ENCODE measurements around the gene ENAH.
"Not testable (repeated sequence)": the region's sequence is repeated elsewhere in the genome, so short reads cannot be mapped to it uniquely, and the experiment has no call there.

The ENAH gene

DNA sequence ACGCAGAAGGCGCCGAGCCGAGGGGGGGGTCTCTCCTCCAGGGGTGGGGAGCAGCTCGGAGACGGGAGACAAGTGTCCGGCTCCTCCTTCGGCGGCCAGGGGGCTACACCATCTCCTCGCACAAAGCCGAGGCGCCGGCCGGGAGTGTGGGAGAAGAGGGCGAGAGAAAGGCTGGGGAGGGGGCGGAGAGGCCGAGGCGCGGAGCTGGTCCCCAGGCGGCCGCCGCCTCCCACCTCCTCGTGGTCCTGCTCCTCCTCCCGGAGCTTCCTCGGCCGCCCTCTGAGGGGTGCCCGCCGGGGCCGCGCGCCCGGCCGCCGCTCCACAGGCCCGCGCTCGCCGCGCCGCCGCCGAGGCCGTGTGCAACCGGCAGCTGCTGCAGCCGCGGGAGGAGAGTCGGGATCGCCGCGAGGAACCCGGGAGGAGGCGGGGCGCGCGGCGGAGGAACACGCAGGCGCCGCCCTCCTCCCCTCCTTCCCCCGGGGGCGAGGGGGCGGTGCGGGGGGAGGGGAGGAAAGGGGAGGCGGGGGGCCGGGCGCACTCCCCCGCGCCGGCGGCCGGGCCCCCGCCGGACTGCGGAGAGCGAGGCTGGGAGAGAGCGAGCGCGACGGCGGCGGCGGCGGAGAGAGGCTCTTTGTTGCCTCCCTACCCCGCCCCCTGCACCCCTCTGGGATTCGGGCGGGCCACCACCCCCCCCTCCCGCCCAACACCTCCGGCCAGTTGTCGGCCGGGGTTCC lies at the start of gene ENAH:
Gene ENAH (minus strand): TSS at position 395 of the 734 bp plus-strand sequence. CDS start 433 bp downstream, outside the sequence.
- DNase-seq (ENCODE audit: low spot score), result peak; percentile 67

DNA sequence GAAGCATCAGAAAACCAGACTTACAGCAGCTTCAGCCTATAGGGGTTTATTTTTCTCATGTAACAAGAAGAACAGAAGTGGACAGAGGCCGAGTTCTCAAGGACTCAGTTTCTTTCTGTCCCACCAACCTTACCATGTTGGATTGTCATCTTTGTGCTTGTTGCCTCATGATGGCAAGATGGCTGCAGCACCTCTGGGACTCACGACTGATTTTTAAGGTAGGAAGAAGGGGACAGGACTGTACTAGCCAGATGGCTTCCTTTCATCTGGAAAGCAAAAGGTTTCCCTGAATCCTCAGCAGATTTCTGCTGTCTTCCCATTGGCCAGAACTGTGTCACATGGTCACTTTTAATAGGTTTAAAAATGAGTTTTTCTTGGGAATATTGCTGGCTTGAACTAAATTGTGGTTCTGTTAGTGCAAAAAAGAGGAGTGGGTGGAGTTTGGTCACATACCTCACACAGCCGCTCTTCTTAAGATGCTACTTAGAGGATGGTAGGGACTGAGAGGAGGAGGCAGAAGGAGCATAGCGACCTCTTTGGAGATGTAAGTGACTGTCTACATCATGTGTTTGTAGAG lies 48.1 kb upstream of the ENAH start:
- DNase-seq (ENCODE audit: low spot score), result no peak

DNA sequence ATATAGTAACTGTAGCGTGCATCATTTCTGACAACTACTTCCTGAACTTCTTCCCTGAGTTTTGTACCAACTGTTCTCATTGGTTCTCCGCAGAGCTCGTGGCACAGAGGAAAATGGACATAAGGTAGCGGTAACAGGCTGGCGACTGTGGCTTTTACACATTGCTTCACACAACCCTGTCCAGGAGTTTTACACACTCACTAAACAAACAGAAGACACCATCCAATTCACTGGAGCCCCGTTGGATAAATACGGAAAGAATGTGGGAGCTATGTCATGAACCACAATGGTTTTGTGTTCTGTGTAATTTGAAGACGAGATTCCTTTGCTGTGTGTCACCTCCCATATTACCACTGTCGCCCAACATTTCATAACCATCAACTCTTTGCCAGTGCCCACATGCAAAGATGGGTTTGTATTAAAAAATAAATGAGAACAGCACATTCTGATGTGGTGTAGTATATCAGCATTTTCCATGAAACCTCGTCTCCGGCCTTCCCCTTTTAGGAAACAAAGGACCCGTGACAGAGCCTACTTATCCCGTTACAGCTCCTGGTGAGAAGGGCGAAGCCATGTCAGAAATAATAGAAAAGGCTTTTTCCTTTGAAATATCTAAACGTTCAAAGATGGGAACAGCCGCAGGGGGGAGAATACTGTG lies 47.4 kb upstream of the ENAH start:
- DNase-seq (ENCODE audit: low spot score), result no peak

DNA sequence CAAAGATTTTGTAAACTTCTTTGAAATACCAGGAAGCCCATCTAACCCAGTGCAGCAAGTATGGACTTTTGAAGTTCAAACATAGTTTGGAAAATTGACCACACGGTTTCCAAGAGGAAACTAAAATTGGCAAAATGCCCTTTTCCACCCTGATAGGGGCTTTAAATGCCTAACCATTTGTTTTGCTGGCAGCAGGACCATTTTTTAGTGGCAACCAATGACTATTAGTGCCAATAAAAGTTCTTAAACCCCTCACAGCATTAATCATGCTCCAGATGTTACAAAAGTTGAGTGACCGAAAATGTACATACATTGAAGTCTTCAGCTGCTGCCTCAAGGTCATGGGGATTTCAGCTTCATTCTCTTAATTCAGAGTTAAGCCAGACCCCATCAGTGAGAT lies 46.4 kb upstream of the ENAH start:
- DNase-seq (ENCODE audit: low spot score), result no peak

DNA sequence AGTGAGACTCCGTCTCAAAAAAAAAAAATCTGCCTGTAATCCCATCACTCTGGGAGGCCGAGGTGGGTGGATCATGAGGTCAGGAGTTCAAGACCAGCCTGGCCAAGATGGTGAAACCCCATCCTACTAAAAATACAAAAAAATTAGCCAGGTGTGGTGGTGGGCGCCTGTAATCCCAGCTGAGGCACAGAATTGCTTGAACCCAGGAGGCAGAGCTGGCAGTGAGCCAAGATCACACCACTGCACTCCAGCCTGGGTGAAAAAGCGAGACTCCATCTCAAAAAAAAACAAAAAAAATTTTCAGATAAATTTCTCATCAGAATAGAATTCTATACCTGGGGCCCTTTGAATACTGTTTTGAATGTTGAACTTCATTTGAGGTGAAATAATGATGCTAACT lies 45.3 kb upstream of the ENAH start:
- DNase-seq (ENCODE audit: low spot score), result not testable (repeated sequence)

DNA sequence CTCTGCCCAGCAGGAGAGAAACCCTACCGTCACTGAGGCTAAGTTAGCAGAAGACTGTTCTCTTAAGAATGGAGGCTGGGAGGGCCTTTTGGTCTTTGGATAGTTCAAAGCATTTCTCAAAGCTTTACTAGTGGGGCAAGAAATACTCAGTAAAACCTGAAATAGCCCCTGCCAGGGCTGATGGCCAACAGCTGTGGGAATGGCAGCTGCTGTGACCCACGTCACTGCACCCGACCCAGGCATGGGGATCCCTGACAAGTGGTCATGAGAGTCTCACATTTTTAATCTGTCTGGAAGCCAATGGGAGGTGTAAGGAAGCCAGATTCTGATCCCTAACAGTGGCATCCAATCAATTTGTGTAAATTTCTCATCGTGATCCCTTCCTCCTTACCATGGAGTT lies 44.5 kb upstream of the ENAH start:
- no peak for DNase-seq (ENCODE audit: low spot score)

DNA sequence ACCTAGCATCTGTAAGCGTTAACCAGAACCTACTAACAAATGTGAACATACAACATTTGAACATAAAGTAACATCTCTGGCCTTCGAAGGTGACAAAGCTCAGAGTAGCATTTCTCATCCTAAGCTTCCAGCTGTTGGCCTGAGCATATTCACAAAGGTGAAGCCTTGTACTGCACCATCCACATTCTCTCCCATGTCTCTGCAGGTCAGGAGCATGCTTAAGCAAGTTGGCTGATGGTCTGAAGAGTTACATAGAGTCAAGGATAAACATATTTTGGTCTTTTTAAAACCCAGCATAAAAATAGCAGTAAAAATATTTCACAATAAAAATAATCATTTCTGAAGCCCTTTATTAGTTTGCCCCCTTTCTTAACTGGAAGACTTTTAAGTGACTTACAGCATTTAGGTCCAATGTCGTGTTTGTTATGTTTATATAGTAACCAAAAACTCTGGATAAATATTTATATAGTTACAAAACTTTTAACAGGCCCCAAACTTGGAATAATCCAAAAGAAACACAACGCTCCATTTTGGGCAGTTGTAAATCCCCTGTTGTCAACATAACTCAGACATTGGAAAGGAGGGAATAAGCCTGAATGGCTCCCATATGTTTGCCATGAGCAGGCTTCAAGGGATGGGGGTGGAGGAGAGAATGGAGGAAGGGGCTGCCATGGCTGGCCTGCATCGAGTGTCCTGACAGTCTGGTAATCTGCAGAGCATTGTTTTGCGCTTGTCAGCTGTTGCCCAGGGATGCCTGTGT lies 42.8 kb upstream of the ENAH start:
- DNase-seq (ENCODE audit: low spot score), result no peak

DNA sequence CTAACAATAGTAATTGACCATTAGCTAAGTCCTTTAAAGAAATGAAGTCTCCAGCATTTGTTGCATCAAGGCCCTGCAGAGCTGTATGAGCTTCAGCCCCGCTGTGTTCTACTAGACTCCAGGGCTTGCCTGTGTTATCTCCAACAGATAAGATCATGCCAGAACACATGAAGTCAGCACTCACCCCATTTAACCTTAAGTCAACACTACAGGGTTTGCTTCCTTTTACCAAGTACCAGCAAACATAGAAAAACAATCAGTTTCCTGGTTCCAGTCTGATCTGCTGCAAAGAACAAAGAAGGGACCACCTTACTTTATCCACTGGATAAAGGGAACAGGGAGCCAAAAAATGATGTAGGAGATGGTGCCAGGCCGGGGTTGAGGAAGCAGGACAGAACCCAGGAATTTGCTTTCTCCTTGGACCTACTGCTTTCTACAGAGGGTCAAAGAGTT lies 41.3 kb upstream of the ENAH start:
- DNase-seq (ENCODE audit: low spot score), result no peak

DNA sequence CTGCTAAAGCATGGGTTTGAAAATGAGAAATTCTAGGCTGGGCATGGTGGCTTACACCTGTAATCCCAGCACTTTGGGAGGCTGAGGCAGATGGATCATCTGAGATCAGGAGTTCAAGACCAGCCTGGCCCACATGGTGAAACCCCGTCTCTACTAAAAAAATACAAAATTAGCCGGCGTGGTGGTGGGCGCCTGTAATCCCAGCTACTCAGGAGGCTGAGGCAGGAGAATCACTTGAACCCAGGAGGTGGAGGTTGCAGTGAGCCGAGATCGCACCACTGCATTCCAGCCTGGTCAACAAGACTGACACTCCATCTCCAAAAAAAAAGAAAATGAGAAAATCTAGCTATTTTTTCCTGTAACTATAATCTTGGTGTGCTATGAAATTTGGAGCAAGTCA lies 40.8 kb upstream of the ENAH start:
- DNase-seq (ENCODE audit: low spot score), result not testable (repeated sequence)

DNA sequence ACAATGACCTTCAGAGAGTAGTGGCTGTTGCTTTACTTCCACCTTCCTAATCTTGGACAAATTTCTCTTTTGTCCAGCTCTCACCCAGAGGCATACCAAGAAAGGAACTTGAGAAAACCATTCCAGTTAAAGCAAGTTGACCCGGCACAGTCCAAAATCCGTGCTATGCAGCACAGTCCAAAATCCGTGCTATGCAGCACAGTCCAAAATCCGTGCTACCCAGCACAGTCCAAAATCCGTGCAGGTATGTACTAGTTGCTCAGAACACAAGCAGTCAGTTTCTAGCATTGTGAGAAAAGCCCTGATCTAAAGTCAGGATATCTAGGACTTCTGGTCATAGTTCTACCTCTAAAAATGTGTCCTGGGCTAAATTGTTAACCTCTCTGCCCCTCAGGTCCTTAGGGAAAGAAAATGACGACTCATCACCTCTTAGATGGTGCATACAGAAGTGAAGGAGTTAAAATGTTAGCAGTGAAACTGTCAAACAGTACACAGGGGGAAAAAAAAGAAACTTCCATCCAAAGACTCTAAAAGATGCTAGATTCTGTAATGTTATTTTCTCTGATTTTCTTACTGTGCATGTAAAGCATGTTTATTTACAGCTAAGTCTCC lies 40.3 kb upstream of the ENAH start:
- no peak for DNase-seq (ENCODE audit: low spot score)

DNA sequence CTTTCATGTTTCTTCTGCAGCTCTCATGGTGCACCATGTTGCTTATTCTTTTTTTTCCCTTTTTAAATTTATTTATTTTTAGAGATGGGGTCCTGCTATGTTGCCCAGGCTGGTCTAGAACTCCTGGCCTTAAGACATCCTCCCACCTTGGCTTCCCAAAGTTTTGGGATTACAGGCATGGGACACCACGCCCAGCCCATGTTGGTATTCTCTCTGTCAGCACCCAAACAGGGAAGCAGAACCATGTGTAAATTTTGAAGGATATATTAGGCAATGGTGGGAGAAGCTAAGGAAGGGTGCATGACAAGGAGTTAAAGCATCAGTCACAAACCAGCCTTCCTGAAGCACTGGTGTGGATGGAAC lies 39.6 kb upstream of the ENAH start:
- DNase-seq (ENCODE audit: low spot score), result no peak

DNA sequence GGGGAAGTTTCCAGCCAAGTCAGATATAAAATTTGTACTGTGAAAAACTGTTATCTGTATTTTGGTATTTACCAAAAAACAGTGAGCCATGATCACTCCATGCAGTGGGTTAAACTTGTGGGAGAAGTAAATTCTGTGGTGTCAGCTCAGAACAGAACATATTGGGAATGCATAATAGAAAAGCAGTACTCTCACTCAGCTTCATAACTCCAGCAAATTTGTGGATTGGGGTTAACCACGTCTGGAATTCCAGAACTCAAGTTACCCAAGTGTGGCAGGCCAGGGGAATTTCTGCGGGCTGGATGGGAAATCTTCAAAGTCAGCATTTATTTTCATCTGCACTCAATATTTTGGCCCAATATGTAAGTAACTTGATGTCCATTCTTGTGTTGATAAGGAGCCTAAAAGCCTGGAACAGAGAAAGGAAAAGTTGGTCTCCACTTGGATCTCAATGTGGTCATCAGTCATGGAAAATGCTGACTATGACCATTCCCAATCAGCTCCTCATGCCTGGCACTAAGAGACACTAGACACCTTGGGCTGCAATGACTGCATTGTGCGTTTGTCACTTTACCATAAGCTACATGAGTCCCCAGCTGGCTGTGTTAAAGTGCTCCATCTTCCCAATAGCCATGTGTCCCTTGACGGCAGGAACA lies 39.1 kb upstream of the ENAH start:
- no peak for DNase-seq (ENCODE audit: low spot score)

DNA sequence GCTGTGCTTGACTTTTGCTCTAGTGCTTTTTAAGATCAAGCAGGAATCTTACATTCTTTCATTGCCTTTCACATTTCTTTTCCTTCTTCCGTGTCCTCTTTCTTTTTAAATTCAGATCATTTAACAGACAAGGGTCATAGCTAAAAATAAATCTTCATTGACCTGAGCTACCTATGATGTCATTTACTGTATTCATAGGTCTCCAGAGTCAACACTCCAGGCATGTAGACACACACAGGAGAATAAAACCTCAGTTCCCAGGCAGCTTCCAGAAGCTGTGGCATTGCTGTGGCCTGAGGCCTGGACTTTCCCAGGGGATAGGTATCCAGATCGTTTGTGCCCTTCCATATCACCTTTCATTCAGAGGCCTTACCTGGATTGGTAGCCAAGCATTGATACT lies 38.5 kb upstream of the ENAH start:
- no peak for DNase-seq (ENCODE audit: low spot score)

DNA sequence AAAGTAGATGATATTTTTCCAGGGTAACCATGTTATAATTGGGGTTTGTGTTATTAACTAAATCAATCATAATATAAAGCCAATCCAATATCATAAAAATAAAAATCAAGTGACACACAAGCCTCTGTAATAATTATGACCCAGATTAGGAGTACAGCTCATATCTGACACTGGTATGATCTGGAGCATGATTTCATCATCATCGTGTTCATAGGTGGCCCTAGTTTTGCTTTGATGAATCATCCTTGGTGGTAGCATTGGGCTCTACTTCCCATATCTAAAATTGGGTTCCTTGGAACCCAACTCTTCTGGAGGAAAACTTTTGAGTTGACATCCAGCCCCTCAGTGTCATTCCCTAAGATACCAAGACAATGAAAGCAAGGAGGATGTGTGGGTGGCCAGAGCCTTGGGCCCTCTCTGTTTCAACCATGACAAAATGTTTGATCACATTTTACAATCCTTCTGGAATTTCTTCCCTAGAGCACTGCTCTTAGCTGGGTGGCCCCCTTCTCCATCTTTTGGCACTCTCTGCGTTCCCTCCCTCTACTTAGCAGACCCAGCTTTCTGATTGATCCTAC lies 37.0 kb upstream of the ENAH start:
- DNase-seq (ENCODE audit: low spot score), result no peak

DNA sequence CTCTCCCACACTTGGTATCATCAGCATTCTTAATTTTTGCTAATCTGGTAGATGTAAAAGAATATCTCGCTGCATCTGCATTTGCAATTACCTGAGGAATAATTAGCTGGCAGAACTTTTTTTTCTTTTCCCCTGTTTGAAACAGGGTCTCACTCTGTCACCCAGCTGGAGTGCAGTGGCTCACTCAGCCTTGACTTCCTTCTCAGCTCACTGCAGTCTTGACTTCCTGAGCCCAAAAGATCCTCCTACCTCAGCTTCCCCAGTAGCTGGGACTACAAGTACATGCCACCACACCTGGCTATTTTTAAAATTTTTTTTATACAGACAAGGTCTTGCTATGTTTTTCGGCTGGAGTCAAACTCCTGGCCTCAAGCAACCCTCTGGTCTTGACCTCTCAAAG lies 35.4 kb upstream of the ENAH start:
- DNase-seq (ENCODE audit: low spot score), result no peak

DNA sequence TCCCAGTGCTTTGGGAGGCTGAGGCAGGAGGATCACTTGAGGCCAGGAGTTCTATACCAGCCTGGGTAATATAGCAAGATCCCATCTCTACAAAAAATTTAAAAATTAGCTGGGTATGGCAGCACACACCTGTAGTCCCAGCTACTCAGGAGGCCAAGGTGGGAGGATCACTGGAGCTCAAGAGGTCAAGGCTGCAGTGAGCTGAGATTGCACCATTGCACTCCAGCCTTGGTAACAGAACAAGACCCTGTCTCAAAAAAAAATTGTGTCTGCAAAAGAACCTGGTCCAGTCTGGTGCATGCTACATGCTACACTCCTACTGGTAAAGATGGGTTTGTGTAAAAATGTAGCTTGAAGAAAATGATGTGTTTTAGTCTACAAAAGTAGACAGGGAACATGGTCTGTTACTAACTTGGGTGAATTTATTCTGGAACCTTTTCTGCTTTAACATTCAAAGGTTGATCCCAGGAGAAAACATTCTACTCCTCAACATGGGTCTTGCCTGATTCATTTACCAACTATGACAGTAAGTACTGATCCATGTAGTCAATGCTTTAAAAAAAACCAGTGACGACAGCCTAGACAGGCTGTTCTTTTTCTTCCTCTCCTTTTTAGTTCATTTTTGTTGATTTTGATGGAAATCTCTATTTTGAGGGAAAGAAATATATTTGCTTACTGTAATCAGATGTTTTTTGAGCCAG lies 32.7 kb upstream of the ENAH start:
- no peak for DNase-seq (ENCODE audit: low spot score)

DNA sequence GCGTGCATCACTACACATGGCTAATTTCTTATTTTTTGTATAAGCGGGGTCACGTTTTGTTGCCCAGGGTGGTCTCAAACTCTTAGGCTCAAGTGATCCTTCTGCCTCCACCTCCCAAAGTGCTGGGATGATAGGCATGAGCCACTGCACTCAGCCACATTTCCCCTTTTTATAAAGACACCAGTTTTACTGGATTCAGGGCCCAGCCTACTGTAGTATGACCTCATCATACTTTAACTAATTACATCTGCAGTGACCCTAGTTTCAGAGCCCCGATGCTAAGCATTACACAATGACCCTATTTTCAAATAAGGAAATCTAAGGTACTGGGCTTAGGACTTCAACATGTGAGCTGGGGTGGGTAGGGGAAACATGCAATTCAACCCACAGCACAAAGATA lies 31.8 kb upstream of the ENAH start:
- no peak for DNase-seq (ENCODE audit: low spot score)

DNA sequence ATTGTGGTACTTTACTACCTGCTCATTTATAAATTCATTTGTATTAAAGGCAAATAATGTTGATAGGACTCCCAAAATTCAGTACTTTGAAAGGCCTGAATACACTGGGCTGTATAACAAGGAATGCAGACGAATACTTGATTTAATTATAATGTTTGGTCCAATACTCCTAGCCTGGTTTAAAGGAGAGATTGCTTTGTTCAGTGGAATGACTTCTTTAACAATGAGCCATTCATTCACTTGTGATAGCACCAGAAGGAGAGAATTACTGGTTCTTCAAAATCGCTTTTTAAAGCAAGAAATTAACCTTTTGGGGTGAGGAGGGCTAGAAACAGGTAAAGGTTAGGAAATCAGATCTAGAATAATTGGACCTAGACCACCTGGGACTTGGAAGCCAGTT lies 28.3 kb upstream of the ENAH start:
- no peak for DNase-seq (ENCODE audit: low spot score)

DNA sequence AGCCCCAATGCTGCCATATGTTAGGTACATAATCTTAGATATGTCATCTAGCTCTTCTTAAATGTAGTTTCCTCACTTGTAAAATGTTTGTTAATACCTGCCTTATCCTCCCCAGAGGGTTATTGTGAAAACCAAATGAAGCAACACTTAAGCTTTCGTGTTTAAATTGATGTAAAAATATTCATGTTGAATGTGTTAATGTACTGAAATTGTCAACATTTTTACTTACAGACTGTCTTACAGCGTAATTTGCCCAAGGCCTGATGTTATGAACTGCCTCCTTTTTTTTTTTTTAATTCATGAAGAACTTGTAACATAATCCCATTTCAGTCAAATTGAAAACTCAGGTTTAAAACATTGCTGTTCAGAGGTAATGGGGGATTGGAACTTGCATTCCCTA lies 25.6 kb upstream of the ENAH start:
- no peak for DNase-seq (ENCODE audit: low spot score)

DNA sequence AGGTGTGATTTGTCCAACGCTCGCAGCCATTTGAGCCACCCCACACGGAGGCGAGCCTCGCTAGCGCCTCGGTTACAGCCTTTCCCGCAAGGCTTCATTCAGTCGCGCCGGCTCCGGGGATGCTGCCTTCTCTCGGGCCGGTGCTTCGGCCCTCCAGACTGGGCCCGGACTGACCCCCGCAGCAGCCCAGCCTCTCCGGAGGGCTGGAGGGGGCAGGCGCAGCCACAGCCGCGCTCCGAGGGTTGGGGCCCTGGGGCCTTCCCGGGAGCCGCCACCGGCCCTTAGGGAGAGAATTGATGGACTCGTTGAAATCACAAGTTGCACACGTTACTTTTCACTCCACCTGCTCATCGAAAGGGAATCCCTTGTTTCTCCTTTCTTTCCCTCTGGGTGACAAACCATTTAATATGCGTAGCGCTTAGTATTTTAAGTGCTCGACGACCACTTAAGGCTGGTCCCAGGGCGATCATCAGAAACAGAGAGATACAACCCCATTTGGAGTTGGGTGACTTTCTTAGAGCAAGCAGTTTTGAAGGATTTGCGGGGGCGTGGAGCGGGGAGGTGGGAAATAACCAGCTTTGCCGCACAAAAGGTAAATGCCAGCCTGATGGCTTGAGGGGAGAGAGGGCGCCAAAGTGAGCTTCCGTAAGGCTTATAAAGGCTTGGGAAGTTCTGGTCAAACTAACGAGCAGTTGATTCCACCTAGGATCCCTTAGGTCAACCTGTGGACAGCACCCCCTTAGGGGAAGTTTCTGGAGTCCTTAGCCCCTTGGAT lies 24.6 kb upstream of the ENAH start:
- no peak for DNase-seq (ENCODE audit: low spot score)
